HG02571 (cell line): Measurements from ENCODE around the gene ZFAND3.

Experiments
- ATAC-seq: cut with Tn5 transposase; IDR thresholded peaks from one replicate; pipeline ENCODE4 v1.9.1; 2021; ENCODE audit warnings: mild to moderate bottlenecking, moderate library complexity; ENCODE audit not compliant: unreplicated experiment

The ZFAND3 gene

GRCh38 chr6:38174806-38175495 is 355.4 kb downstream of the ZFAND3 start:
- no peak for ATAC-seq

DNA sequence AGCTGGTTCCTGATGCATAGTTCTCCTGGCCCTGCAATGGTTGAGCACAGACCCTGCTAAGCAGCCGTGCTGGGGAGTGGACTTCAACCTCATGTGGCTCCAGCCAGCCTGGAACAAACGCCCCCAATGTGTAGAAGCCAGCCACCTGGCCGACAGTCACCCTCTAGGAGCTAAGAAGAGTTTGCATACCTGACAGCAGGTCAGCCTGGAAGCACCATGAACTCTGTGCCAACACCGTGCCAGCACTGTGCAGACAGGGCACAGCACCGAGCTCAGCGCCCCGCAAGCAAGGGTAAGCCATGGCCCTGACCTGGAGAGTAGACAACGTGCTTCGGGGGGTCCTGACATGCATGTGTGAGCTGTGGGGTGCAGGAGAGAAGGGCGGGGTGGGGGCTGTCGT is 356.3 kb downstream of the ZFAND3 start:
- ATAC-seq = no peak

- ATAC-seq = no peak
Observed at GRCh38 chr6:38176797-38177751, 357.5 kb downstream of the ZFAND3 start.

DNA sequence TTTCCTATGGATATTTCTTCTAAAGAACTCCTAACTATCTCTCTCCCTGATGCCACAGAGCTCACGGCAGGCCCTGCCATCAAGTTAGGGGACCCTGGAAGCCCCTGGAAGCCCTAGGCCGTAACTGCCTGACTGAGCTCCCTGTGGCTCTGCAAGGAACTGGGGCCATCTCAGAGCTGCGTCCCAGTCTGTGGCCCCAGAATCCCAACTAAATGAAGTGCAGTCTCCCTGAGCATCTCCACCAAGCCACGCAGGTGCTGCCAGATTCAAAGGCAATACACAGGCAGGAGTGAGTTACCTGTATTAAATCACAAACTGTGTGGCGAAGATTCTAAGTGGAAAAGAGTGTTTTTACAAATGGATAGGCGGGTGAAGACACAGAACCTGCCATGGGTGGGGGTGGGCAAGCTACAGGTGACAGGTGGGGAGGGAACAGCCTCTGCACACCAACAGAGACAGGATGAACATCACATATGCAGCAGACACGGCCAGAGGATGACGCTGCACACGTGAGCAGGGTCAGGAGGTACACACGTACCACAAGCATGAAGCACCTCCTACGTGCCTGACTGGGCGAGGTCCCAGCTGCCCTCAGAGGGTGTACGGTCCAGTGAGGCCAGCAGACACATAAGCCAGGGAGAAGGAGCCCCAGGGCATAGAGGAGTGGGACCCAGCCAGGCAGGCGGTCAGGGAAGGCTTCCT is 358.5 kb downstream of the ZFAND3 start:
- ATAC-seq = no peak

DNA sequence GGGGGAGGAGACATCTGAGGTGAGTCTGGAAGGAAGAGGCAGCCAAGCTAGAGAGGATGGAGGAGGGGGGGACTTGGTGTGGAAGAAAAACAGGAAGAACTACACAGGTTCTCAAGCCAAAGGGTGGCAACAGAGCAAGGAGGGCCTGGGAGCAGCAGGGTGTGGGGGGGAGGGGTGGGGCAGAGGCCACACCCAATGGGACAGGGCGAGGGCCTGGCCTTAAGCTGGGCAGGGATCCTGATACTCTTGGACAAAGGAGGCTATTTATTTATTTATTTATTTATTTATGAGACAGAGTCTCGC is 359.0 kb downstream of the ZFAND3 start:
- no peak for ATAC-seq

- ATAC-seq = no peak
Observed at GRCh38 chr6:38179300-38179699, 359.8 kb downstream of the ZFAND3 start.

- ATAC-seq = no peak
Observed at GRCh38 chr6:38179794-38180430, 360.4 kb downstream of the ZFAND3 start.

- no peak for ATAC-seq
Observed at GRCh38 chr6:38180586-38180985, 361.1 kb downstream of the ZFAND3 start.

- no peak for ATAC-seq
Observed at GRCh38 chr6:38182426-38182825, 362.9 kb downstream of the ZFAND3 start.

- ATAC-seq = no peak
Observed at GRCh38 chr6:38183856-38184584, 364.5 kb downstream of the ZFAND3 start.

DNA sequence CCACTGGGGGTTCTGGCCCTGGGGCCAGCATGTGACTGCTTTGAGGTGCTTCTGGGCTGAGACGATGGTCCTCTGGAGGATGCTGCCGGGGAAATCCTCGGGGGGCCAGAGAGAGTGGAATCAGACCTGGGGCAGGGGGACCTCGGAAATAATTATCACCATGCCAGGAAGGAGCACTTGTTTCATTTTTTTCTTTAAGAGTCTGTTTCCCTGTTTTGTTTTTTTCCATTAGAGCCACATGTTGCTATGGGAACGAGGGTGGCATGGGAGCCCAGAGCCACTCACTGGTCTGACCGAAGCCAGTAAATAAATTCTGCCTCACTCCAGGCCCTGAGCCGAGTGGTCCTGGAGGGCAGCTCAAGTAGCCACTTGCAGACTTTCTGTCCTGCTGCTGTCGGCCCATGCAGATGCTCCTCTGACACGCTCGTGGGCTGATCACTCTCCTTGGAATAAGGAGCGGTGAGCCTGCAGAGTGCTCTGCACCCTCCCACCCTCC is 365.1 kb downstream of the ZFAND3 start:
- no peak for ATAC-seq

DNA sequence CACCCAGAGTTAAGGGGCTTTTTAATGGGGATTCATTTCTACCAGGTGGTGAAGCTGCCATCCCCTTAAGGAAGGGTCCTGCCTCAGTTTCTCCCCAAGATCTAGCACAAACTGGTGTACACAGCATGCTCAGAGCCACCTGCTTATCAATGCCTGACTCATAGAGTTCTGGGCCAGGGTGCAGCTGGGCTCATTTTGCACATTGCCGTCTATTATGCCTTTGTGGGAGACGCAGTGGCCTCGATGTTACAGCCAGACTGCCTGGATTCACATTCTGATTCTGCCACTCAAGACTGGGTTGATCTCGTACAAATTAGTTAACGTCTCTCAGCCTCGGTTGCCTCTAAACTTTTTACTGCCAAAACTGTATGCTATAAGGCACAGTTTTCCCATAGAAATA is 365.7 kb downstream of the ZFAND3 start:
- no peak for ATAC-seq

DNA sequence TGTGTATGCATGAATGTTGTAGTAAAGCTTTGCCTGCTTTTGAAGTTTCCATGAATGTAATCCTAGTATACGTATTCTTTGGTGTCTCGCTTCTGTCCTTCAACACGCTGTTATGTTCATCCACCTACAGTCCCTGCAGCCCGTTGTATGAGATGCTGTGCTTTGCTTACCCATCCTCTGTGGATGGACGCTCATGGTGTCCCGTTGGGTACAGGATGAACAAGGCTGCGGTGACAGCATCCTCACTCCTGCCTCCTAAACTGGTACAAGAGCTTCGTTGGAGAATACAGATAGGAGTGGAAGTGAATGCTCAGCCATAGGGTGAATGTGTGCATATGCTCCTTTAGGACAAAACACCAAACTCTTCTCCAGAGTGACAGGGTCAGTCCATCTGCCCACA is 366.2 kb downstream of the ZFAND3 start:
- ATAC-seq = no peak

DNA sequence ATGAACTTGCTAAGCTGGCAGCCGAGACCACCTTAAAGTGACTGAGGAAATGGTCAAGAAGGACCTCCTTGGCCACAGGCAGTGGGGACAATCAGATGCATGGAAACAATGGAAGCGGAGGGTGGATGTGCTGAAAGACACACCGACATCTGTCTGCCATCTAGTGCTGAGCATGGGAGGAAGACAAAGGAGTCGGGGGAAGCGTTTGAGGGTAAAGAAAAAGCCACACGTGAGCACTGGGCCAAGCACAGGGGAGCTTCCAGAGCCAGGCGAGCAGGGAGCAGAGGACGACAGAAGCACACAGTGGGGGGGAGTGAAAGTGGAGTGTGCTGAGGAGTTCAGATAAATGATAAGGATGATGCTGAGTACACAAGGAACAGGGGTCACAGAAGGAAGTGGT is 367.8 kb downstream of the ZFAND3 start:
- no peak for ATAC-seq

- no peak for ATAC-seq
Observed at GRCh38 chr6:38187811-38188590, 368.5 kb downstream of the ZFAND3 start.

DNA sequence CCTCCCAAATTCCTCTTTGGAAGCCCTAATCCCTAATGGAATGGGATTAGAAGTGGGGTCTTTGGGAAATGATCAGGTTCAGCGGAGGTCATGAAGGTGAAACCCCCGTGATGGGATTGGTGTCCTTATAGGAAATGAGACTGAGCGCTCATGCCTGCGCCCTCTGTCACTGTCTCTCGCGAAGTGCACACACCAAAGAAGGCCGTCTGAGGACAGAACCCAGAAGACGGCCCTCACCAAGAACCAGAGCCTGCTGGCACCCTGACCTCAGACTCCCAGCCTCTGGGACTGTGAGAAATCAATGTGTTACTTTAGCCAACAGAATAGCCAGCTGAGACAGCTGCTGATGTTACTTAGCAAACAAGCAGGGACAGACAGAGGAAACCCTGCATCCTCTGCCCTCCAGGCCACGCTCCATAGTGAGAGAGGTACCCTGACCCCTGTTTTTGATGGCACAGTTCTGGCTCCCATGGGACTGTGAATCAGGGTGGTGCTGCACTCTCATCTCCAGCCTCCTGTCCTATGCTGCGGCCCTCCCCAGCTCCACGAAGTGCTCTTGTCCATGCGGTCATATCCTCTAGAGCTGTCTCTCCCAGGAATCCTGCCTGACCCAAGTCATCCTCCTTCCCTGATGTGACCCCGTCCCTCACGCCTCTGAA is 369.3 kb downstream of the ZFAND3 start:
- ATAC-seq = no peak

DNA sequence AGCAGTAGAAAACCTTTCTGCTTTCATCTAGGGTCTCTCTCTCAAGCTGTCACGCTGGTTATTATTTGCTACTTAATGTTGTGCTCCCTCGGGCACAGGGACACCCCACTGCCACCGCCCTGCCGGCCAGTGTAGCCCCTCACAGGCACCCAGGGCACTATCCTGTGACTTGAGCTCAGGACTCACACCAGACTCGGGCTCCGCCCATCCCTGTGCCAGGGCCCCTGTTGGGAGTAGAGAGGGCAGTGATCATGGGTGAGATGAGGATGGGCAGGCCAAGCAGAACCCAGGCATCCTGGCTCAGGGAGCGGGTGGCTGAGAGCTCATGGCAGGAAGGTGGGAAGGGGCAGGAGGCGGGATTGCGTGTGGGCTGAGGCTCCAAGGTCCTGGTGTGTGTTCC is 371.9 kb downstream of the ZFAND3 start:
- no peak for ATAC-seq

DNA sequence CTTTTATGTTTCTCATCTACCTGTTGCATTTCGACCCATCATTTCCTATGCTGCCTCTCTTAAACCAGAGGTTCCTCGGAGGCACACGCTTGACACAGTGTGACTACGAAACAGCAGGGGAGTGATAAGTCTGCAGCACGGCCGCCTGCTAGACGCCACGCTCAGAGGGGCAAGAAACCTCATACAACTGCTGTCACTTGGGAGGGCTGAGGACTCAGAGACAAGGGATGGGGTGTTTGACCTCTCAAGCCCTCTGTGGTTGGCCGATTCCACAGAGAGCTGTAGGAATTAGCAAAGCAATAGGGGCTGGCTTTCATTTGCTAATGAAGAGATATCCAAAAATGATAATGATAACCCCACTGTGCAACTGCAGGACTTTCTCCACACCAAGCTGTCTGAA is 372.5 kb downstream of the ZFAND3 start:
- no peak for ATAC-seq

GRCh38 chr6:38192487-38192886 is 373.0 kb downstream of the ZFAND3 start:
- no peak for ATAC-seq
